ENCODE measurements around the gene PIP5KL1.

- TF ChIP-seq CTCF (conservative IDR thresholded peaks at IDR 0.05; ENCODE audit: low read depth in 2 of 2) (no peak), POLR2AphosphoS5 (IDR thresholded peaks at IDR 0.05; ENCODE audit: low read depth) (no peak), REST (IDR thresholded peaks at IDR 0.05; ENCODE audit: unreplicated experiment) (no peak), EZH2 (IDR thresholded peaks at IDR 0.05; ENCODE audit: low read depth, unreplicated experiment) (no peak), JUNB (IDR thresholded peaks at IDR 0.05; ENCODE audit: unreplicated experiment) (no peak), EZH2phosphoT487 (IDR thresholded peaks at IDR 0.05; ENCODE audit: unreplicated experiment) (no peak), ZNF331 (CRISPR knock-in tag; IDR thresholded peaks at IDR 0.05; ENCODE audit: low read depth) (no peak), CREB1 (CRISPR knock-in tag; IDR thresholded peaks at IDR 0.05; ENCODE audit: low read depth) (no peak), NANOG (IDR thresholded peaks at IDR 0.05; ENCODE audit: borderline replicate concordance) (no peak), STAT1 (IDR thresholded peaks at IDR 0.05; ENCODE audit: unreplicated experiment) (no peak), ZNF114 (CRISPR knock-in tag; IDR thresholded peaks at IDR 0.05) (no peak)
Observed at GRCh38 chr9:127958728-127959127, 28.2 kb upstream of the PIP5KL1 start.
